ENCODE data around the gene SLC27A5.

Gene SLC27A5

GRCh38 chr19:58511353-58512208, at the start of gene SLC27A5:
Gene SLC27A5 (minus strand): TSS chr19:58511992. CDS start chr19:58511955, 37 bp downstream.
- DNase-seq (no peak), ATAC-seq (replicated peaks) (no peak)
- peaks cover 18 to 38% of the 10 kb centered on the region in 2 donors for H3K4me1 Mint-ChIP-seq
- H3K27ac Mint-ChIP-seq: peak within 1 kb of the TSS; percentile 25
- H3K9me3 Mint-ChIP-seq: peaks cover 4 to 9% of the 10 kb centered on the region in 2 donors
- H3K4me3 Mint-ChIP-seq: peak within 1 kb of the TSS in 1 of 2 donors; percentile 36
- peaks cover 13 to 25% of the 10 kb centered on the region in 2 donors for H3K36me3 Mint-ChIP-seq
- H3K27me3 Mint-ChIP-seq: no peaks in the 10 kb centered on the region

- ATAC-seq (replicated peaks) (no peak), DNase-seq (no peak)
- H3K4me1 Mint-ChIP-seq: peaks cover 49 to 78% of the 10 kb centered on the region in 2 donors
- H3K9me3 Mint-ChIP-seq: no peaks in the 10 kb centered on the region
- H3K27ac Mint-ChIP-seq: no peak overlapping the region
- H3K27me3 Mint-ChIP-seq: no peaks in the 10 kb centered on the region
- H3K4me3 Mint-ChIP-seq: peak overlapping the region in 1 of 2 donors; percentile 4
- H3K36me3 Mint-ChIP-seq: peaks cover 32 to 61% of the 10 kb centered on the region in 2 donors
Measured at GRCh38 chr19:58560921-58561320, 49.1 kb upstream of the SLC27A5 start.

GRCh38 chr19:58560007-58560887, 48.5 kb upstream of the SLC27A5 start:
- peak overlapping the region; percentile 97 to 98 for H3K4me3 Mint-ChIP-seq

GRCh38 chr19:58559275-58560006, 47.6 kb upstream of the SLC27A5 start:
- Mint-ChIP-seq H3K27me3 (no peaks in the 10 kb centered on the region), H3K4me1 (peaks cover 56 to 93% of the 10 kb centered on the region in 2 donors)
- ATAC-seq (replicated peaks): peak; percentile 31 to 34

More at GRCh38 chr19:58560007-58560887, 48.5 kb upstream of the SLC27A5 start:
- no peak for ATAC-seq (replicated peaks)
- H3K27me3 Mint-ChIP-seq: no peaks in the 10 kb centered on the region
- H3K27ac Mint-ChIP-seq: peak overlapping the region; percentile 100
- DNase-seq: no peak
- peaks cover 52 to 85% of the 10 kb centered on the region in 2 donors for H3K4me1 Mint-ChIP-seq
- H3K9me3 Mint-ChIP-seq: no peaks in the 10 kb centered on the region
- H3K36me3 Mint-ChIP-seq: peaks cover 38 to 66% of the 10 kb centered on the region in 2 donors

GRCh38 chr19:58558623-58559274, 47.0 kb upstream of the SLC27A5 start:
- Mint-ChIP-seq H3K36me3 (peaks cover 46 to 69% of the 10 kb centered on the region in 2 donors), H3K4me3 (peak overlapping the region; percentile 97 to 98), H3K4me1 (peaks cover 59 to 95% of the 10 kb centered on the region in 2 donors), H3K27me3 (no peaks in the 10 kb centered on the region), H3K27ac (peak overlapping the region; percentile 100), H3K9me3 (no peaks in the 10 kb centered on the region)
- ATAC-seq (replicated peaks) (peak; percentile 64 to 70), DNase-seq (peak; percentile 99)

More at GRCh38 chr19:58559275-58560006, 47.6 kb upstream of the SLC27A5 start:
- H3K4me3 Mint-ChIP-seq: peak overlapping the region; percentile 97 to 98
- H3K36me3 Mint-ChIP-seq: peaks cover 42 to 68% of the 10 kb centered on the region in 2 donors
- DNase-seq: peak; percentile 87
- no peaks in the 10 kb centered on the region for H3K9me3 Mint-ChIP-seq
- H3K27ac Mint-ChIP-seq: peak overlapping the region; percentile 100

GRCh38 chr19:58558066-58558622, 46.4 kb upstream of the SLC27A5 start, which contains the start of gene UBE2M:
Gene UBE2M (minus strand): TSS chr19:58558611. CDS start chr19:58558381, 230 bp downstream.
- no peaks in the 10 kb centered on the region for H3K27me3 Mint-ChIP-seq

GRCh38 chr19:58557221-58558065, 45.7 kb upstream of the SLC27A5 start:
- Mint-ChIP-seq H3K27ac (peak overlapping the region; percentile 98), H3K9me3 (no peaks in the 10 kb centered on the region), H3K27me3 (no peaks in the 10 kb centered on the region), H3K4me1 (peaks cover 57 to 93% of the 10 kb centered on the region in 2 donors), H3K36me3 (peaks cover 52 to 74% of the 10 kb centered on the region in 2 donors), H3K4me3 (peak overlapping the region; percentile 97 to 98)
- no peak for DNase-seq
- ATAC-seq (replicated peaks): no peak

More at GRCh38 chr19:58558066-58558622, 46.4 kb upstream of the SLC27A5 start, which contains the start of gene UBE2M:
- peaks cover 56 to 93% of the 10 kb centered on the region in 2 donors for H3K4me1 Mint-ChIP-seq
- H3K27ac Mint-ChIP-seq: peak within 1 kb of the TSS; percentile 100
- H3K36me3 Mint-ChIP-seq: peaks cover 46 to 68% of the 10 kb centered on the region in 2 donors
- H3K4me3 Mint-ChIP-seq: peak within 1 kb of the TSS; percentile 97 to 98
- DNase-seq (no peak), ATAC-seq (replicated peaks) (peak; percentile 4 to 5)
- H3K9me3 Mint-ChIP-seq: no peaks in the 10 kb centered on the region

- no peaks in the 10 kb centered on the region for H3K27me3 Mint-ChIP-seq
- H3K27ac Mint-ChIP-seq: peak overlapping the region; percentile 98
- DNase-seq (no peak), ATAC-seq (replicated peaks) (no peak)
- H3K9me3 Mint-ChIP-seq: no peaks in the 10 kb centered on the region
- H3K36me3 Mint-ChIP-seq: peaks cover 55 to 77% of the 10 kb centered on the region in 2 donors
- peaks cover 58 to 92% of the 10 kb centered on the region in 2 donors for H3K4me1 Mint-ChIP-seq
- H3K4me3 Mint-ChIP-seq: peak overlapping the region; percentile 97 to 98
Measured at GRCh38 chr19:58556622-58557220, 44.9 kb upstream of the SLC27A5 start.

- H3K36me3 Mint-ChIP-seq: peaks cover 56 to 76% of the 10 kb centered on the region in 2 donors
- ATAC-seq (replicated peaks) (no peak), DNase-seq (no peak)
- no peaks in the 10 kb centered on the region for H3K27me3 Mint-ChIP-seq
- H3K4me1 Mint-ChIP-seq: peaks cover 56 to 89% of the 10 kb centered on the region in 2 donors
- H3K9me3 Mint-ChIP-seq: no peaks in the 10 kb centered on the region
- peak overlapping the region; percentile 97 to 98 for H3K4me3 Mint-ChIP-seq
- H3K27ac Mint-ChIP-seq: peak overlapping the region; percentile 98
Measured at GRCh38 chr19:58555920-58556621, 44.3 kb upstream of the SLC27A5 start.

GRCh38 chr19:58555369-58555885, 43.6 kb upstream of the SLC27A5 start:
- H3K36me3 Mint-ChIP-seq: peaks cover 61 to 77% of the 10 kb centered on the region in 2 donors
- ATAC-seq (replicated peaks) (no peak), DNase-seq (no peak)
- no peaks in the 10 kb centered on the region for H3K27me3 Mint-ChIP-seq
- H3K4me1 Mint-ChIP-seq: peaks cover 54 to 82% of the 10 kb centered on the region in 2 donors
- H3K27ac Mint-ChIP-seq: peak overlapping the region; percentile 98
- H3K4me3 Mint-ChIP-seq: peak overlapping the region; percentile 96 to 97
- H3K9me3 Mint-ChIP-seq: no peaks in the 10 kb centered on the region

Measured in stimulated activated naive B cell treated with anti-CD40 and anti-IgM and Interleukin-4, amounts not matched to agents 10 μg/mL and 1 μg/mL and 100 μg/mL, for 72 hours (primary cell).